H1 (cell line): Measurements from ENCODE around the gene CENPP.

Experiments
- CBX8 ChIP-seq: fragments of 300-800, 300-1000 bp; sonication (generic); IDR thresholded peaks from 2 replicates; pipeline ENCODE4 v1.7.1; 2016; ENCODE audit warnings: low read depth, low read length, borderline replicate concordance
- CTCF ChIP-seq, 3 experiments: IDR thresholded peaks; 1 replicate in 2 of 3; 2 replicates in 1 of 3; pipeline versions ENCODE4 v1.5.1 to v1.6.1; 2011; ENCODE audit warnings: low read length in 3 of 3, mild to moderate bottlenecking in 3 of 3, inconsistent platforms in 2 of 3, low read depth in 1 of 3, moderate library complexity in 1 of 3; ENCODE audit not compliant: insufficient read depth in 1 of 3; ENCODE audit errors: control extremely low read depth in 1 of 3
- JUND ChIP-seq: IDR thresholded peaks from 2 replicates; pipeline ENCODE4 v1.6.1; 2011; ENCODE audit warnings: mild to moderate bottlenecking, improper control_type of control experiment, low read length
- POLR2AphosphoS5 ChIP-seq: IDR thresholded peaks from 2 replicates; pipeline ENCODE4 v1.6.1; 2011; ENCODE audit warnings: low read depth, low read length
- RNF2 ChIP-seq: fragments of 200-900, 300-1000 bp; sonication (generic); IDR thresholded peaks from 2 replicates; pipeline ENCODE4 v1.7.1; 2016; ENCODE audit warnings: borderline replicate concordance, low read depth, mild to moderate bottlenecking, antibody characterized with exemption, low read length; ENCODE audit not compliant: poor library complexity, severe bottlenecking; ENCODE audit errors: missing control alignments

DNA sequence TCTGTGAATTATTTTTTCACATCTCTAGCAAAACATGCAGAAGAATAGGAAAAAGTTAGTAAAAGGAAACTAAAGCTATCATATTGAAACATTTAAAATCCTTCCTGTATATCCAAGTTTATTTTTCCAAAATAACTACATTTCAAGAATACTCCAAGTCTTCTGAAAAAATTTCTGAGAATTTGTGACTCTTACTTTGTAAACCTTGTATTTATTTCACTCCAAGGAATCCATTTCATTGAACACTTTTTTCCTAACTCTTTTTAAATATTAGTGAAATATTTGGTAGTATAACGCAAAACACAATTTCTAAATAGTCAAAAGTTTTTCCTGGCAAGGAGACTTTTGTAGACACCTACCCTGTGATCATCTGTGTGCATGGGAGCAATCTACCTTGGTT, 190.8 kb downstream of the CENPP start:
- TF ChIP-seq CTCF (IDR thresholded peaks at IDR 0.05; ENCODE audit: control extremely low read depth in 1 of 3, insufficient read depth in 1 of 3, low read depth in 1 of 3, low read length in 3 of 3) (no peak), RNF2 (no peak), CBX8 (no peak), JUND (no peak), POLR2AphosphoS5 (no peak)
